H9 (cell line): Measurements from ENCODE around the gene ATG14. TPM values are rescaled to one million over a fixed set of nuclear protein-coding genes. Genes with fewer than 3 reads are reported as not detected.
"Not testable (repeated sequence)": the region's sequence is repeated elsewhere in the genome, so short reads cannot be mapped to it uniquely, and the experiment has no call there.

Experiments used
- DNase-seq: peaks from one replicate; pipeline ENCODE4 v3.0.0-alpha.2; 2017
- H2AFZ ChIP-seq: one replicate; pipeline ENCODE4 v1.6.1; 2013; ENCODE audit warnings: mild to moderate bottlenecking, low read length, control low read depth, moderate library complexity
- H2AK5ac ChIP-seq: 2 replicates; pipeline ENCODE4 v1.6.1; 2013; ENCODE audit warnings: low read length, control low read depth, mixed read lengths; ENCODE audit not compliant: insufficient read length
- H2BK120ac ChIP-seq: one replicate; pipeline ENCODE4 v1.6.1; 2013; ENCODE audit warnings: low read depth, mild to moderate bottlenecking, low read length, control low read depth, inconsistent platforms; ENCODE audit not compliant: poor library complexity, severe bottlenecking
- H2BK12ac ChIP-seq: 2 replicates; pipeline ENCODE4 v1.6.1; 2013; ENCODE audit warnings: low read length, control low read depth, mixed read lengths, low read depth; ENCODE audit not compliant: insufficient read length
- H2BK15ac ChIP-seq: 2 replicates; pipeline ENCODE4 v1.6.1; 2013; ENCODE audit warnings: low read depth, low read length, control low read depth
- H2BK20ac ChIP-seq: one replicate; pipeline ENCODE4 v1.6.1; 2013; ENCODE audit warnings: low read depth, mild to moderate bottlenecking, low read length, control low read depth, inconsistent platforms; ENCODE audit not compliant: poor library complexity, severe bottlenecking
- H2BK5ac ChIP-seq: 2 replicates; pipeline ENCODE4 v1.6.1; 2013; ENCODE audit warnings: low read length, control low read depth, mixed read lengths; ENCODE audit not compliant: insufficient read length
- H3K14ac ChIP-seq: 2 replicates; pipeline ENCODE4 v1.6.1; 2013; ENCODE audit warnings: low read length, control low read depth; ENCODE audit not compliant: insufficient read depth
- H3K18ac ChIP-seq: 2 replicates; pipeline ENCODE4 v1.6.1; 2013; ENCODE audit warnings: low read depth, mild to moderate bottlenecking, mixed read lengths, low read length, control low read depth; ENCODE audit not compliant: insufficient read length
- H3K23ac ChIP-seq: 2 replicates; pipeline ENCODE4 v1.6.1; 2013; ENCODE audit warnings: low read length, control low read depth, mixed read lengths, low read depth; ENCODE audit not compliant: insufficient read length
- H3K23me2 ChIP-seq: 2 replicates; pipeline ENCODE4 v1.6.1; 2013; ENCODE audit warnings: low read depth, mild to moderate bottlenecking, mixed read lengths, low read length, control low read depth; ENCODE audit not compliant: insufficient read length, poor library complexity, severe bottlenecking
- H3K27ac ChIP-seq: 2 replicates; pipeline ENCODE4 v1.5.1; 2013; ENCODE audit warnings: low read length, control low read depth, mixed read lengths, low read depth; ENCODE audit not compliant: insufficient read length
- H3K27me3 ChIP-seq: 2 replicates; pipeline ENCODE4 v1.6.1; 2013; ENCODE audit warnings: low read length, control low read depth, inconsistent platforms; ENCODE audit not compliant: insufficient read depth
- H3K4ac ChIP-seq: 2 replicates; pipeline ENCODE4 v1.6.1; 2013; ENCODE audit warnings: low read depth, mild to moderate bottlenecking, control low read depth, inconsistent platforms, low read length, moderate library complexity
- H3K4me1 ChIP-seq: 2 replicates; pipeline ENCODE4 v1.6.1; 2013; ENCODE audit warnings: low read length, control low read depth, inconsistent platforms; ENCODE audit not compliant: insufficient read depth
- H3K4me2 ChIP-seq: 2 replicates; pipeline ENCODE4 v1.6.1; 2013; ENCODE audit warnings: low read length, control low read depth, mixed read lengths; ENCODE audit not compliant: insufficient read length, insufficient read depth
- H3K56ac ChIP-seq: 2 replicates; pipeline ENCODE4 v1.6.1; 2013; ENCODE audit warnings: low read depth, mild to moderate bottlenecking, mixed read lengths, low read length, control low read depth; ENCODE audit not compliant: insufficient read length
- H3K79me1 ChIP-seq: 2 replicates; pipeline ENCODE4 v1.6.1; 2013; ENCODE audit warnings: low read depth, mild to moderate bottlenecking, moderate library complexity, low read length, control low read depth, inconsistent platforms; ENCODE audit not compliant: insufficient read depth, poor library complexity, severe bottlenecking
- H3K79me2 ChIP-seq: 2 replicates; pipeline ENCODE4 v1.6.1; 2013; ENCODE audit warnings: low read length, control low read depth, inconsistent platforms; ENCODE audit not compliant: insufficient read depth
- H3K9ac ChIP-seq: 2 replicates; pipeline ENCODE4 v1.6.1; 2013; ENCODE audit warnings: low read length, control low read depth, mixed read lengths; ENCODE audit not compliant: insufficient read length; ENCODE audit errors: extremely low read depth
- H3K9me3 ChIP-seq: one replicate; pipeline ENCODE4 v1.6.1; 2013; ENCODE audit warnings: low read depth, low read length, inconsistent platforms; ENCODE audit not compliant: control insufficient read depth
- H3T11ph ChIP-seq: one replicate; pipeline ENCODE4 v1.6.1; 2013; ENCODE audit warnings: mild to moderate bottlenecking, low read length, control low read depth, inconsistent platforms
- H4K20me1 ChIP-seq: one replicate; pipeline ENCODE4 v1.6.1; 2013; ENCODE audit not compliant: control insufficient read depth, insufficient read length, insufficient read depth
- H4K5ac ChIP-seq: 2 replicates; pipeline ENCODE4 v1.6.1; 2013; ENCODE audit warnings: low read depth, mild to moderate bottlenecking, mixed read lengths, low read length, control low read depth; ENCODE audit not compliant: insufficient read length
- H4K8ac ChIP-seq: replicated peaks from 2 replicates; pipeline ENCODE4 v1.6.1; 2013; ENCODE audit warnings: low read length, control low read depth, mixed read lengths, low read depth; ENCODE audit not compliant: insufficient read length
- H4K91ac ChIP-seq: 2 replicates; pipeline ENCODE4 v1.6.1; 2013; ENCODE audit warnings: low read depth, mild to moderate bottlenecking, moderate library complexity, mixed read lengths, low read length, control low read depth; ENCODE audit not compliant: insufficient read length
- H3K27ac Mint-ChIP-seq, 3 experiments: 2 replicates in 2 of 3; 3 replicates in 1 of 3; pipeline ENCODE4 v1.8.0; 2020 to 2021; ENCODE audit warnings: mixed read lengths in 3 of 3, mild to moderate bottlenecking in 1 of 3, moderate library complexity in 1 of 3
- H3K27me3 Mint-ChIP-seq: 2 replicates; pipeline ENCODE4 v1.8.0; 2021; ENCODE audit warnings: low read depth, mild to moderate bottlenecking, moderate library complexity, mixed read lengths
- H3K36me3 Mint-ChIP-seq, 3 experiments: 2 replicates in 2 of 3; 3 replicates in 1 of 3; pipeline ENCODE4 v1.8.0; 2020 to 2021; ENCODE audit warnings: low read depth in 3 of 3, mixed read lengths in 3 of 3; ENCODE audit not compliant: insufficient read depth in 1 of 3
- H3K4me1 Mint-ChIP-seq, 2 experiments: 2 replicates each; pipeline ENCODE4 v1.8.0; 2020; ENCODE audit warnings: mixed read lengths in 2 of 2
- H3K4me3 Mint-ChIP-seq, 2 experiments: 2 replicates in 1 of 2; 3 replicates in 1 of 2; pipeline ENCODE4 v1.8.0; 2020 to 2021; ENCODE audit warnings: mild to moderate bottlenecking in 2 of 2, mixed read lengths in 2 of 2, moderate library complexity in 1 of 2
- H3K9me3 Mint-ChIP-seq, 2 experiments: 2 replicates in 1 of 2; 3 replicates in 1 of 2; pipeline ENCODE4 v1.8.0; 2020; ENCODE audit warnings: mild to moderate bottlenecking in 2 of 2, mixed read lengths in 2 of 2, moderate library complexity in 1 of 2
- WGBS: extraction: QIAGEN DNeasy Blood & Tissue Kit; methylation state at CpG from one replicate; pipeline ENCODE4 v1.1.7; 2013; ENCODE audit warnings: missing lambda C conversion rate, low lambda C conversion rate, mixed read lengths; ENCODE audit not compliant: insufficient read length; ENCODE audit errors: extremely low coverage; 5-methylcytosine and 5-hydroxymethylcytosine counted together
- total RNA-seq: library from RNA; stranded (reverse); gene quantifications from 2 replicates; pipeline ENCODE4 v1.2.1, GENCODE V29; 2021
- TF ChIP-seq, protein P1 (sequence below): fragments of 200-600 bp; sonication (generic); conservative IDR thresholded peaks from 3 replicates; pipeline ENCODE4 v1.8.0; 2021; ENCODE audit warnings: antibody characterized with exemption, mild to moderate bottlenecking

Gene ATG14
- total RNA-seq, 1 experiment from 2014 or later, result 13.6 TPM

DNA sequence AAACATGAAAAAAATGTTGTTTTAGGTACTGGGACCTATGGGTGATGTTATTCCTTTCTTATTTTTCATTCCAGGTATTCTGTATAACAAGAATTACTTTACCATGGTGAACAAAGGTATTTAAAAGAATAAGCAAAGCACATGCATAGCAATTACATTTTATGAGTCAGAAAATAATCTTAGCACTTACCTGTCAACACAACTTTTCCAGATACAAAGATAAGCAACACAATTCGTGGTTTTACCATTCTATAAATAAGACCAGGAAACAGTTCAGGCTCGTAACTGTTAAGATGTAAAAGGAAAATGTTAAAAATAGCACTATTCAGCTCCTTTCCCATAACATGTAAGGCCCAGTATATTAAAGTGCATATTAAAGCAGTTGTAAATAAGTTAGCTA lies 12.3 kb upstream of the ATG14 start:
- no peaks in the 10 kb centered on the region for H4K20me1 ChIP-seq
- no peak overlapping the region for H4K91ac ChIP-seq
- H2BK15ac ChIP-seq, result no peak overlapping the region
- no peak overlapping the region for H3K4me3 Mint-ChIP-seq
- H3K36me3 Mint-ChIP-seq, result no peaks in the 10 kb centered on the region
- no peak overlapping the region for H3T11ph ChIP-seq
- no peak overlapping the region for H2AK5ac ChIP-seq
- no CpG with 5 or more reads among the region's 2 CpGs for WGBS
- H3K56ac ChIP-seq, result no peak overlapping the region
- H2BK5ac ChIP-seq, result no peak overlapping the region
- no peak overlapping the region for H3K27ac Mint-ChIP-seq
- no peak overlapping the region for H2AFZ ChIP-seq
- no peak overlapping the region for H2BK20ac ChIP-seq
- DNase-seq, result no peak
- no peak overlapping the region for H3K18ac ChIP-seq
- no peaks in the 10 kb centered on the region for H3K9me3 Mint-ChIP-seq
- no peak overlapping the region for H4K8ac ChIP-seq
- H3K79me2 ChIP-seq, result no peaks in the 10 kb centered on the region
- no peaks in the 10 kb centered on the region for H3K9me3 ChIP-seq
- peaks cover 2% of the 10 kb centered on the region; the same call in 1 of the 2 replicates for H3K4me1 ChIP-seq
- no peaks in the 10 kb centered on the region for H3K79me1 ChIP-seq
- H3K23ac ChIP-seq, result no peak overlapping the region
- no peaks in the 10 kb centered on the region for H3K27me3 Mint-ChIP-seq
- H3K23me2 ChIP-seq, result no peaks in the 10 kb centered on the region
- H4K5ac ChIP-seq, result no peak overlapping the region
- H3K4me2 ChIP-seq, result no peak overlapping the region
- H2BK12ac ChIP-seq, result no peak overlapping the region
- H3K4me1 Mint-ChIP-seq, result peaks cover 10 to 11% of the 10 kb centered on the region in 2 experiments
- no peak overlapping the region for H3K9ac ChIP-seq
- no peak overlapping the region for H2BK120ac ChIP-seq
- TF ChIP-seq, protein P1, sequence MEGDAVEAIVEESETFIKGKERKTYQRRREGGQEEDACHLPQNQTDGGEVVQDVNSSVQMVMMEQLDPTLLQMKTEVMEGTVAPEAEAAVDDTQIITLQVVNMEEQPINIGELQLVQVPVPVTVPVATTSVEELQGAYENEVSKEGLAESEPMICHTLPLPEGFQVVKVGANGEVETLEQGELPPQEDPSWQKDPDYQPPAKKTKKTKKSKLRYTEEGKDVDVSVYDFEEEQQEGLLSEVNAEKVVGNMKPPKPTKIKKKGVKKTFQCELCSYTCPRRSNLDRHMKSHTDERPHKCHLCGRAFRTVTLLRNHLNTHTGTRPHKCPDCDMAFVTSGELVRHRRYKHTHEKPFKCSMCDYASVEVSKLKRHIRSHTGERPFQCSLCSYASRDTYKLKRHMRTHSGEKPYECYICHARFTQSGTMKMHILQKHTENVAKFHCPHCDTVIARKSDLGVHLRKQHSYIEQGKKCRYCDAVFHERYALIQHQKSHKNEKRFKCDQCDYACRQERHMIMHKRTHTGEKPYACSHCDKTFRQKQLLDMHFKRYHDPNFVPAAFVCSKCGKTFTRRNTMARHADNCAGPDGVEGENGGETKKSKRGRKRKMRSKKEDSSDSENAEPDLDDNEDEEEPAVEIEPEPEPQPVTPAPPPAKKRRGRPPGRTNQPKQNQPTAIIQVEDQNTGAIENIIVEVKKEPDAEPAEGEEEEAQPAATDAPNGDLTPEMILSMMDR, result no peak
- H3K27me3 ChIP-seq, result no peaks in the 10 kb centered on the region
- H3K27ac ChIP-seq, result no peak overlapping the region
- no peak overlapping the region for H3K4ac ChIP-seq
- no peak overlapping the region for H3K14ac ChIP-seq

DNA sequence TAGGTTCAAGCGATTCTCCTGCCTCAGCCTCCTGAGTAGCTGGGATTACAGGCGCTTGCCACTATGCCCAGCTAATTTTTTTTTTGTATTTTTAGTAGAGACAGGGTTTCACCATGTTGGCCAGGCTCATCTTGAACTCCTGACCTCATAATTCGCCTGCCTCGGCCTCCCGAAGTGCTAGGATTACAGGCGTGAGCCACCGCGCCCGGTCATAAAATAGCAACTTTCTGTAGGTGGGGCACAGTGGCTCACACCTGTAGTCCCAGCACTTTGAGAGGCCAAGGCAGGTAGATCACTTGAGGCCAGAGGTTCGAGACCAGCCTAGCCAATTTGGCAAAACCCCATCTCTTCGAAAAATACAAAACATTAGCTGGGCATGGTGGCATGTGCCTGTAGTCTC lies 10.7 kb upstream of the ATG14 start:
- H3K36me3 Mint-ChIP-seq, H3K27me3 Mint-ChIP-seq, H3K18ac ChIP-seq, H2AFZ ChIP-seq, H3K4me1 ChIP-seq, H2BK12ac ChIP-seq, H4K5ac ChIP-seq, H4K8ac ChIP-seq, H3K27me3 ChIP-seq, H2BK5ac ChIP-seq, H3K23ac ChIP-seq, H2AK5ac ChIP-seq, H3K27ac Mint-ChIP-seq, H3K9me3 Mint-ChIP-seq, H3K9ac ChIP-seq, H4K20me1 ChIP-seq, H3K4me3 Mint-ChIP-seq, H2BK15ac ChIP-seq, H2BK20ac ChIP-seq, H3K79me2 ChIP-seq, H3K27ac ChIP-seq, H3T11ph ChIP-seq, H3K56ac ChIP-seq, H3K4me2 ChIP-seq, H2BK120ac ChIP-seq, H3K79me1 ChIP-seq, DNase-seq, H3K4ac ChIP-seq, H3K9me3 ChIP-seq, H3K23me2 ChIP-seq, H4K91ac ChIP-seq, H3K14ac ChIP-seq: not testable (repeated sequence)
- peaks cover 7 to 11% of the 10 kb centered on the region in 2 experiments for H3K4me1 Mint-ChIP-seq
- WGBS, result no CpG with 5 or more reads among the region's 11 CpGs
